ENCODE measurements around the gene TAOK2. TPM values are rescaled to one million over a fixed set of nuclear protein-coding genes. Genes with fewer than 3 reads are reported as not detected.

TAOK2 gene
- total and polyA plus RNA-seq, 2 of the 13 experiments (the other 11 are each of a cell fraction or from before 2014, with no cell fraction given), result 17.4 to 43.2 TPM

GRCh38 chr16:29943846-29944799 is 29.5 kb upstream of the TAOK2 start (continued):
- TF ChIP-seq ZNF740 (CRISPR knock-in tag; IDR thresholded peaks at IDR 0.05), result no peak
- TF ChIP-seq ZNF414 (CRISPR knock-in tag; IDR thresholded peaks at IDR 0.05), result no peak
- TF ChIP-seq MTERF4 (CRISPR knock-in tag; IDR thresholded peaks at IDR 0.05), result peak; percentile 17; the same call in 1 of the 2 replicates
- no peak for TF ChIP-seq ZMAT3 (CRISPR knock-in tag; conservative IDR thresholded peaks at IDR 0.05)
- TF ChIP-seq ZNF431 (CRISPR knock-in tag; IDR thresholded peaks at IDR 0.05; ENCODE audit: borderline replicate concordance, low read depth), result no peak
- no peak for TF ChIP-seq ZNF879 (CRISPR knock-in tag; IDR thresholded peaks at IDR 0.05)
- TF ChIP-seq ZNF276 (CRISPR knock-in tag; IDR thresholded peaks at IDR 0.05; ENCODE audit: low read depth), result no peak
- TF ChIP-seq ZBTB39 (CRISPR knock-in tag; IDR thresholded peaks at IDR 0.05), result no peak
- no peak for TF ChIP-seq ZNF580 (CRISPR knock-in tag; IDR thresholded peaks at IDR 0.05; ENCODE audit: borderline replicate concordance, low read depth)
- no peak for TF ChIP-seq ZNF513 (CRISPR knock-in tag; conservative IDR thresholded peaks at IDR 0.05)
- TF ChIP-seq KLF13 (CRISPR knock-in tag; IDR thresholded peaks at IDR 0.05), result no peak
- no peak for TF ChIP-seq ZNF331 (CRISPR knock-in tag; IDR thresholded peaks at IDR 0.05)
- TF ChIP-seq CTCF (CRISPR knock-in tag; IDR thresholded peaks at IDR 0.05), result peak; percentile 41; the same call in 1 of the 2 replicates
- TF ChIP-seq NAIF1 (CRISPR knock-in tag; IDR thresholded peaks at IDR 0.05; ENCODE audit: borderline replicate concordance), result no peak
- TF ChIP-seq ZFP62 (CRISPR knock-in tag; IDR thresholded peaks at IDR 0.05), result no peak
- TF ChIP-seq ZNF121 (CRISPR knock-in tag; IDR thresholded peaks at IDR 0.05), result no peak; the same call in 1 of the 2 replicates
- TF ChIP-seq ATF7 (IDR thresholded peaks at IDR 0.05), result no peak
- TF ChIP-seq ATF7 (CRISPR knock-in tag; IDR thresholded peaks at IDR 0.05), result no peak
- TF ChIP-seq RFX3 (CRISPR knock-in tag; IDR thresholded peaks at IDR 0.05), result 0 out of 2 replicates have a peak, but pooled peaks have one; percentile 23

All from HepG2 (cell line).